OCI-LY7 (cell line): Measurements from ENCODE around the gene SLC6A7.

Source experiments
- CTCF ChIP-seq: fragments of 200-600 bp; sonication (generic); conservative IDR thresholded peaks from 2 replicates; pipeline ENCODE4 v1.5.1; 2014; ENCODE audit warnings: mild to moderate bottlenecking, antibody characterized with exemption, low read length, moderate library complexity, mixed read lengths
- EZH2phosphoT487 ChIP-seq: fragments of 200-600 bp; sonication (generic); IDR thresholded peaks from 2 replicates; pipeline ENCODE4 v1.6.1; 2018; ENCODE audit warnings: low read depth, borderline replicate concordance, mild to moderate bottlenecking, mixed run types, antibody characterized with exemption, low read length, moderate library complexity, mixed read lengths

- TF ChIP-seq CTCF (peak; percentile 93), EZH2phosphoT487 (no peak)
Measured at GRCh38 chr5:150217873-150218692, 28.2 kb downstream of the SLC6A7 start.
